ENCODE measurements around the gene MIGA2. TPM values are rescaled to one million over a fixed set of nuclear protein-coding genes. Genes with fewer than 3 reads are reported as not detected.

The MIGA2 gene
- total and polyA plus RNA-seq, 2 of the 8 experiments (the other 6 are each of a cell fraction or from before 2014, with no cell fraction given), result 24.6 to 39.0 TPM

GRCh38 chr9:129118799-129119198, 82.4 kb downstream of the MIGA2 start:
- no peak overlapping the region for H4K91ac ChIP-seq (replicated peaks; ENCODE audit: insufficient read length, low read length)
- H3K79me2 ChIP-seq (ENCODE audit: control insufficient read depth in 1 of 2, insufficient read depth in 2 of 2, low read length in 2 of 2), result peaks cover 3 to 56% of the 10 kb centered on the region in 2 experiments; a peak in 3 of 4 replicates
- no peak overlapping the region for H3K4ac ChIP-seq (replicated peaks; ENCODE audit: insufficient read length, low read depth, low read length)
- no peaks in the 10 kb centered on the region for H3K23me2 ChIP-seq (ENCODE audit: low read depth, low read length)
- no peak overlapping the region for H4K8ac ChIP-seq (ENCODE audit: extremely low read depth, insufficient read depth, low read length)
- H4K5ac ChIP-seq (ENCODE audit: insufficient read length, low read depth, low read length), result no peak overlapping the region
- peaks cover 7% of the 10 kb centered on the region for H3K79me1 ChIP-seq (ENCODE audit: low read depth, low read length)
- H3K4me2 ChIP-seq (ENCODE audit: insufficient read depth in 1 of 2, low read depth in 2 of 2, low read length in 2 of 2), result no peak overlapping the region
- H3K18ac ChIP-seq (ENCODE audit: extremely low read depth, low read length), result no peak overlapping the region
- H3K14ac ChIP-seq (ENCODE audit: insufficient read length), result no peak overlapping the region
- H2BK20ac ChIP-seq (ENCODE audit: low read length), result no peak overlapping the region
- no peak overlapping the region for H2BK5ac ChIP-seq (ENCODE audit: low read depth, low read length)
- no peak overlapping the region for H2BK120ac ChIP-seq (replicated peaks; ENCODE audit: low read depth, low read length)
- ChIA-PET CTCF (ENCODE audit: partially characterized antibody) (interaction anchor here (1.1 to 1.2 kb wide), 2 partner anchors 16 to 495 kb away, joined by 3 read pairs; no protein-coding TSS in a partner anchor), POLR2A (ENCODE audit: partially characterized antibody) (interaction anchor here (0.7 kb wide), 1 partner anchor 392 kb away, joined by 3 read pairs; no protein-coding TSS in a partner anchor)
- no peaks in the 10 kb centered on the region for H3K27me3 ChIP-seq (replicated peaks in 1 of 4; ENCODE audit: control insufficient read depth in 3 of 4, extremely low read depth in 1 of 4, insufficient read depth in 3 of 4, low read length in 3 of 4)
- FAIRE-seq (no peak), DNase-seq (ENCODE audit: low read depth in 1 of 2, low spot score in 2 of 2) (no peak)
- 87% methylated on average over 4 of the region's 4 CpGs; no CpG with 5 or more reads in 1 of the 2 experiments for WGBS, 2 experiments (ENCODE audit: extremely low coverage in 1 of 2, insufficient coverage in 1 of 2, insufficient read length in 1 of 2, insufficient replicate concordance in 2 of 2, low coverage in 1 of 2, low lambda C conversion rate in 2 of 2, missing lambda C conversion rate in 1 of 2)
- TF ChIP-seq TAF7 (optimal IDR thresholded peaks at IDR 0.05; ENCODE audit: borderline replicate concordance, low read depth, low read length) (no peak), GTF2F1 (IDR thresholded peaks at IDR 0.05; ENCODE audit: borderline replicate concordance, low read depth, low read length) (no peak), NRF1 (IDR thresholded peaks at IDR 0.05; ENCODE audit: low read depth, low read length) (no peak), JUN (IDR thresholded peaks at IDR 0.05; ENCODE audit: low read depth, low read length) (no peak), CHD1 (IDR thresholded peaks at IDR 0.05; ENCODE audit: low read depth, low read length) (no peak), CEBPB (IDR thresholded peaks at IDR 0.05; ENCODE audit: low read depth, low read length) (no peak), KDM1A (IDR thresholded peaks at IDR 0.05; ENCODE audit: borderline replicate concordance, low read length) (no peak), KDM4A (IDR thresholded peaks at IDR 0.05; ENCODE audit: low read depth, low read length, severe bottlenecking) (no peak), CREB1 (IDR thresholded peaks at IDR 0.05) (no peak), RAD21 (IDR thresholded peaks at IDR 0.05 in 1 of 2, conservative IDR thresholded peaks at IDR 0.05 in 1 of 2; ENCODE audit: low read depth in 2 of 2, low read length in 2 of 2) (no peak)
- H3K36me3 ChIP-seq (ENCODE audit: control insufficient read depth in 2 of 4, insufficient read depth in 4 of 4, low read length in 3 of 4), result peaks cover 7 to 29% (median 13%) of the 10 kb centered on the region in 4 experiments; a peak in 5 of 8 replicates
- H2AK5ac ChIP-seq (ENCODE audit: low read depth, low read length), result no peak overlapping the region
- H3K9ac ChIP-seq (replicated peaks in 1 of 4; ENCODE audit: extremely low read depth in 1 of 4, low read depth in 3 of 4, low read length in 3 of 4), result no peak overlapping the region
- peaks cover 0 to 6% of the 10 kb centered on the region in 2 experiments for H4K20me1 ChIP-seq (replicated peaks in 1 of 2; ENCODE audit: control insufficient read depth in 1 of 2, insufficient read depth in 2 of 2, low read length in 2 of 2)
- H3K4me3 ChIP-seq (ENCODE audit: extremely low read depth in 1 of 4, insufficient read depth in 2 of 4, low read depth in 3 of 4, low read length in 4 of 4), result no peak overlapping the region
- H2BK12ac ChIP-seq (ENCODE audit: low read depth, low read length), result no peak overlapping the region
- no peak overlapping the region for H2BK15ac ChIP-seq (ENCODE audit: low read length)
- H3K27ac ChIP-seq (ENCODE audit: low read depth, low read length), result no peak overlapping the region
- no peaks in the 10 kb centered on the region for H3K9me3 ChIP-seq (ENCODE audit: insufficient read depth in 2 of 2, low read depth in 1 of 2, low read length in 1 of 2)
- no peaks in the 10 kb centered on the region for H3K4me1 ChIP-seq (replicated peaks in 1 of 4; ENCODE audit: control insufficient read depth in 3 of 4, insufficient read depth in 4 of 4, low read length in 3 of 4)
- no peak overlapping the region for H3K23ac ChIP-seq (ENCODE audit: insufficient read length)
- H3K56ac ChIP-seq (replicated peaks; ENCODE audit: insufficient read length, low read depth, low read length), result no peak overlapping the region
- no peak overlapping the region for H2AFZ ChIP-seq (ENCODE audit: low read length)

Data from H1 (cell line).